A673 (cell line): Measurements from ENCODE around the gene NCOA3.

Experiments
- CTCF ChIP-seq: fragments of 300-800, 200-600 bp; sonication (generic); conservative IDR thresholded peaks from 2 replicates; pipeline ENCODE4 v1.5.1; 2017; ENCODE audit warnings: low read depth, mild to moderate bottlenecking, antibody characterized with exemption, low read length, moderate library complexity, mixed read lengths
- EZH2 ChIP-seq: fragments of 200-600 bp; sonication (generic); IDR thresholded peaks from 2 replicates; pipeline ENCODE4 v1.6.1; 2017; ENCODE audit warnings: borderline replicate concordance, low read depth, mild to moderate bottlenecking, mixed read lengths, antibody characterized with exemption, low read length; ENCODE audit not compliant: poor library complexity, severe bottlenecking

GRCh38 chr20:47652301-47652700, 150.6 kb downstream of the NCOA3 start:
- no peak for TF ChIP-seq EZH2
- TF ChIP-seq CTCF, result no peak
